ENCODE measurements around the gene PMIS2.

PMIS2 gene

DNA sequence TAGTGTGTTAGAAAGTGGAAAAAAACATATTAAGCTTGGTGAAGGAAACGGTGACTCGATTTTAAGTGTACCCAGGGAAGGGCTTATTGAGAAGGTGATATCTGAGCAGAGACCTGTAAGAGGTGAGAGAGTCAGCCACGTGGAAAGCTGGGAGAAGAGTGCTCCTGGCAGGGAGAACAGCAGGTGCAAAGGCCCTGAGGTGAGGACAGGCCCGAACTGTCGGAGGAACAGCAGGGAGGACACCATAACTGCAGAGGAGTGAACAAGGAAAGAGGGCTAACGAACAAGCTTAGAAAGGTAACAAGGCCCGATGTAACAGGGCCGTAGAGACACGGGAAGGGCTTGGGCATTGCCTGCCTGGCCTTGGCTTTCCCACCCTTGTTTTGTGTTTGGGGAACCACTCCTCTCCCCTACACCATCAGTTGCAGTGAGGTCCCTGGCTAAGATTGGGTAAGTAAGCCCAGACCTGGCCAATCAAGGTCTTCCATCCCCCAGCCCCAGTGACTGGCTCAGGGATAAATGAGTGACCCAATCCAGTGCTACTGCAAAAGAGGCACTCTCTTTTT, 29.9 kb upstream of the PMIS2 start:
- no peak for DNase-seq (ENCODE audit: low read depth, low spot score)

DNA sequence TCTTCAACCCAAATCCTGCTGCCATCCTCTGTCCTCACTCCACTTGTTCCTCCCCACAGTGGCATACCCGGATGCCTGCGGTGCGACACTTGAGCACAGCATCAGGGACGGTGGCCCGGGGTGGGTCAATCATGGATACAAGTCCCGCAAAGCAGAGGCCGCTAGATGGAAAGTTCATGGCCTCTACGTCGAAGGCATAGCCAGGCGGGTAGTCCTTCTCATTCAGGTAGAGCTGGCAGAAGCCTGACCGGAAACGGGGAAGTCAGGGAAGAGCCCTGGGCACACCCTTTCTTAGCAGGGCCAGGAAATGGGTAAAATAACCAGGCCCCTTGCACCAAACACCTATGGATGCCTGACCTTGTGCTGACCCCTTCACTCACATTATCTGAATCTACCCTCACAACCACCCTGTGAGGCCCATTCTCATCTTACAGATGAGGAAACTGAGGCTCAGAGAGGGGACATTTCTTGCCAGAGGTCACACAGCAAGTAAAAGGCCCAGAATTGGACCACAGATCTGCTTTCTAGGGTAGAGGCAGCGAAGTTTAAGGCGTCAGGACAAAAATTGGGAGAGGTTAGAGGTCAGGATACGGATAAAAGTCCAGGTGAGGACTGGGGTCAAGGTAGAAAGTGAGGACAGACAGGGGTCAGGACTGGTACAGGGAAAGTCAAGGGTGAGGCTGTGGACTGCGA, 29.0 kb upstream of the PMIS2 start:
- DNase-seq (ENCODE audit: low read depth, low spot score): no peak

DNA sequence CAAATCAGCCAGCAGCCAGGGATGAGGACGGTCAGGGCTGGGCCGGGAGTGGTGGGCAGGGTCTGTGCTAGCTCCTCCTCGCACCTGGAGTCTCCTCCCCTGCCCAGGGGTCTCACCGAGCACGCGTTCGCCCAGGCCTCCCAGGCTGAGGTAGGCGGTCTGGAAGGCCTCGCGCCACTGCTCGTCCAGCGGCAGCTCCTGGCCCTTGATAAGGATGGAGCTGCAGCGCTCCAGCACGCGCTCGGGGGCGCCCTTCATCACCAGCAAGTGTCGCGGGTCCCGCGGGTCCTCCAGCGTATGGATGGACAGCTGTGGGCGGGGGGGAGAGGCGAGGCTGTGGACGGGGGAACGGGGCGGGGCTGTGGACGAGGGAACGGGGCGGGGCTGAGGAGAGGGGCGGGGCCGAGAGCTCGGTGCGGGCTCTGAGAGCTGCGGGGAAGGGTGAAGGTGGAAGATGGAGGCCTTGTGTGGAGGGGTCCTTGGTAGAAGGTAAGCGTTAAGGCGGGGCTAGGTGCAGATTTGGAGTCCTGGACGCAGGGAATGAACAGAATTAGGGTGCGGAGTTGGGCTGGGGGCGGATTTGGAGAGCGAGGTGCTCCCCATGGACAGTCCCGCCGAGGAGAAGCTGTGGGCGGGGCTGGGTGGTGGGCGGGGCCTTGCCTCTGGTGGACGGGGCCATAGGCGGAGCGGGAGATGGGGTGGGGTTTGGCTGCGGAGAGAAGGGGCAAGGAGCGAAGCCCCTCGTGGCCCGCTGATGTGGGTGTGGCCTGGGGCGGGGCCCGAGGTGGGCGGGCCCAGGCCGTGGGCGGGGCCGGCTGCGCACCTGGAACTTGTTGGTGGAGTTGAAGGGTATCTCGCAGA, 28.2 kb upstream of the PMIS2 start:
- peak; percentile 78 for DNase-seq (ENCODE audit: low read depth, low spot score)

DNA sequence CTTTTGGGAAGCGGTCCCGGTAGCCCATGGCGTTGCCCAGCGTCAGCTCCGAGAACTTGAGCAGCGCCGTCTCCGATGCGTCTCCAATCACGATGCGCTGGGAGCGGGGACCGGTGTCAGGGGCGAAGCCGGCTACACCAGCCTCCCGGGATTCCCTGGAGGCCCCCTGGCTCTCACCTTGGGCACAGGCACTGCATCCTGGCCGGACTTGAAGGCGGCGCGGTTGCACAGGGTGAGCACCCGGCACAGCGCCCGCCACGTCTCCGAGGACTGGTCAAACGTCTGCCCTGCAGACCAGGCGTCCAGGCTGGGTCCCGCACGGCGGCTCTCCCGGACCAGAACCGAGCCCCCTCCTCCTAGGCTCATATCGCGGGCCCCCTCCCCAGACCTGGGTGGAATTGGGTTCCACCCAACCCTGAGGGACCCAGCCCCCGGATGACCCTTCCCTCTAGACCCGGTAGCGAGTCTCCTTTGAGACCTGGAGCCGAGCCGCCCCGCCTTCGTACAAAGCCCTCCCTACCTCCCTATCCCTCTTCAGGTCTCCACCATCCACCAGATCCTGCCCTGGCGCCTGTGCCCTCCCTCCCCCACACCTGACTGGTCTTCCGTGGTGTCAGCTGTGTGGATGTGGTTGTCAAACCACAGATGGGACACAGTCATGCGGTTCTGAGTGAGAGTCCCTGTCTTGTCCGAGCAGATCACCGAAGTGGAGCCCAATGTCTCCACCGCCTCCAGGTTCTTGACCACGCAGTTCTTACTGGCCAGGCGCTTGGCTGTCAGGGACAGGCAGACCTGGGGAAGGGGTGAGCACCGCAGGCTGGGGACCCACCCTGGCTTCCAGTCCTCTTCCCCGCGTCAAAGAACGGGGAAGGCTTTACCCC, 27.3 kb upstream of the PMIS2 start:
- no peak for DNase-seq (ENCODE audit: low read depth, low spot score)

DNA sequence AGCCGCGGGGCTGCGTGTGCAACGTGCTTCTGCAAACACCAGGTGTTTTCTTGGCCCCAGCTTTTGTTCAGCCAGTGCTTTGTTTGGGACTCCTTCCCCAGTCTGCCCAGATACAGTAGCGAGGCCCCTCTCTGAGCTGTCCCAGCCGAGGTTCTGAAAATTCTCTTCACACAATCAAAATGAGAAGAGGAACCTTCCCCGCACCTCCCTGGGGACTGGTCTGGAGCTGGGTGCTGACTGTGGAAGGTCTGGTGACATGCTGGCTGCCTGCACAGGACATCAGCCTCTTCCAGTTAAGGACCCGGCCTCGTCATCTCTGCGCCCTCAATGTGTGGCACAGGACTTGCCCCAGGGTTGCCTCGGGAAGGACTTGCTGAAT, 26.7 kb upstream of the PMIS2 start:
- DNase-seq (ENCODE audit: low read depth, low spot score): no peak

DNA sequence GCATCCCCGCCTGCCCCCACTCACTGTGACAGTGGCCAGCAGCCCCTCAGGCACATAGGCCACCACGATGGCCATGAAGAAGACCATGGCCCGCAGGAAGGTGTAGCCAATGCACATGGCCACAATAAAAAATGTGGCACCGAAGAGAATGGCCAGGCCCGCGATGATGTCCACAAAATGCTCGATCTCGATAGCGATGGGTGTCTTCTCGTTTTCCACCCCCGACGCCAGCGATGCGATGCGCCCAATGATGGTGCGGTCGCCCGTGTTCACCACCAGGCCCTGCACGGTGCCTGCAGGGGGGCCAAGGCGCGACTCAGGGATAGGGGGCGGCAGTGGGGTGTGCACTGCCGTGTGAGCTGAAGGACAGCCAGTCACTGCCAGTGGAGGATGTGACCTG, 26.2 kb upstream of the PMIS2 start:
- DNase-seq (ENCODE audit: low read depth, low spot score): no peak

DNA sequence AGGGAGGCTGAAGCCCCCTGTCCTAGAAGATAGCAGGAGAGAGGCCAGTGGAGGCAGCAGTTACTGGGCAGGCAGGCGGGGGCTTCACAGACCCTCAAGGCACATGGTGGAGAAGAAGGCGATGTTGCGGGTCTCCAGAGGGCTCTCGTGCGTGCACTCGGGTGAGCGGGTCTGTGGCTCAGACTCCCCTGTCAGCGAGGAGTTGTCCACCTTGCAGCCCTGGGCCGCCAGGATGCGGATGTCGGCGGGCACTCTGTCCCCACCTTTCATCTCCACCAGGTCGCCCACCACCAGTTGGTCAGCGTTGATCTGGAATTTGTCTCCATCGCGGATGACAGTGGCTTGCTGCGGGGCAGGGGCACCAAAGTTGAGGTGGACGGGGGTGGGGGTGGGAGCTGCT, 25.7 kb upstream of the PMIS2 start:
- no peak for DNase-seq (ENCODE audit: low read depth, low spot score)

DNA sequence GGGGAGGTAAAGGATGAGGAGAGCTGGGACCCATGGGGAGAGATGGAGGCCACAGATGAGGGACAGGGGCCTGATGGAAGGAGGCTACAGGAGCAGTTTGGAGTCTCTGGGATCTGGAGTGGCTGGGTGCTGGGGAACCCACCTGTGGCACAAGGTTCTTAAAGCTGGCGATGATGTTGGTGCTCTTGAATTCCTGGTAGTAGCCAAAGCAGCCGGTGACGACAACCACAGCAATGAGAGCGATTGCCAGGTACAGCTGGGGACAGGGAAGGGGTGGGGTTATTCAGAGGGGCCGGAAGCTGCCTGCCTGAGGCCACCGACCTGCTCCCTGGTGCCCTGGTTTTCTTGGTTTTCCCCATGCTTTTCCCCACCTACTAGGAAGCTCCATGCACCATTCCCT, 25.3 kb upstream of the PMIS2 start:
- no peak for DNase-seq (ENCODE audit: low read depth, low spot score)

DNA sequence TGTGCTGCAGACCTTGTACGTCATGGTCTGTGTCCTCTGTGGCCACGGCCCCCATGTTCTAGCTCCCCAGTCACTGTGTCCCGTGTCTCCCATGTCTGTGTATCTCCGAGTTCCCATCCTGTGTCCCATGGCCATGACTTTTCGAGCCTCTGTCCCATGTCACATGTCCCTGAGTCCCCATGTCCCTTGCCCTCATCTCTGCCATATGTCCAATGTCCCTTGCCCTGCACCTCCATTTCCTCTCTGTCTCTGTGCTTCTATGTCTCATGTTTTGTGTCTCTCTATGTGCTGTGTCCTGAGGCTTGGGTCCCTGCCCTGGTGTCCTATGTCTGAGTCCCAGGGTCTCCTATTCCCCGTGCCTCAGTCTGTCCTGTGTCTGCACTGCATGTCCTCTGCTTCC, 24.5 kb upstream of the PMIS2 start:
- DNase-seq (ENCODE audit: low read depth, low spot score): no peak

DNA sequence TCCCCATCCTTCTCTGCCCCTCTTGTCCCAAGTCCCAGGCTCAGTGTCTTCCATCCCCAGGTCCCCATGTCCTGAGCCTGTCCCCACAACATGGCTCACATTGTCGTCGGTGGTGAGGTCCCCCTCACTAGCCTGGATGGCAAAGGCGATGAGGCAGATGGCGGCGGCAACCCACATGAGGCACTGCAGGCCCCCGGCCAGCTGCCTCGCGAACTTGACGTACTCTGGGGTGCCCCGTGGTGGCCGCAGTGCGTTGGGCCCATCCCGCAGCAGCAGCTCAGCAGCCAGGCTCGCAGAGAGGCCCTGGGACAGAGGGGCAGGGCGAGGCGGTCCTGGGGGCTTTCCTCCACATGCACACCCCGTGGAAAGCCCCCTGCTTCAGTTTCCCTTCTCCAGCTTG, 23.6 kb upstream of the PMIS2 start:
- no peak for DNase-seq (ENCODE audit: low read depth, low spot score)

DNA sequence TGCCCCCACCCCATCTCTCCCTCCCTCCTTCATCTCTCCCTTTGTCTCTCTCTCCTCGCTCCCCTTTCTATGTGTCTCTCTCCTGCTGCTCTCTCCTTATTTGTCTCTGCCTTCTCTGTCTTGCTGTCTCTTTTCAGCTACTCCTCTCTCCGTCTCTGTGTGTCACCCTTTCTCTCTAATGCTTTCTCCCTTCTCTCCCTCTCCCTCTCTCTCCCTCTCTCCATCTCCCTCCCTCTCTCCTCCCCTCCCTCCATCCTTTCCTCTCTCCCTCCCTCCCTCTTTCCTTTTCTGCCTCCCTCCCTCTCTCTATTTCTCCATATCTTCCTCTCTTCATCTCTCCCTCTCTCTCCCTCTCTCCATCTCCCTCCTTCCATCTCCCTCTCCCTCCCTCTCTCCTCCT, 23.2 kb upstream of the PMIS2 start:
- DNase-seq (ENCODE audit: low read depth, low spot score): no peak

DNA sequence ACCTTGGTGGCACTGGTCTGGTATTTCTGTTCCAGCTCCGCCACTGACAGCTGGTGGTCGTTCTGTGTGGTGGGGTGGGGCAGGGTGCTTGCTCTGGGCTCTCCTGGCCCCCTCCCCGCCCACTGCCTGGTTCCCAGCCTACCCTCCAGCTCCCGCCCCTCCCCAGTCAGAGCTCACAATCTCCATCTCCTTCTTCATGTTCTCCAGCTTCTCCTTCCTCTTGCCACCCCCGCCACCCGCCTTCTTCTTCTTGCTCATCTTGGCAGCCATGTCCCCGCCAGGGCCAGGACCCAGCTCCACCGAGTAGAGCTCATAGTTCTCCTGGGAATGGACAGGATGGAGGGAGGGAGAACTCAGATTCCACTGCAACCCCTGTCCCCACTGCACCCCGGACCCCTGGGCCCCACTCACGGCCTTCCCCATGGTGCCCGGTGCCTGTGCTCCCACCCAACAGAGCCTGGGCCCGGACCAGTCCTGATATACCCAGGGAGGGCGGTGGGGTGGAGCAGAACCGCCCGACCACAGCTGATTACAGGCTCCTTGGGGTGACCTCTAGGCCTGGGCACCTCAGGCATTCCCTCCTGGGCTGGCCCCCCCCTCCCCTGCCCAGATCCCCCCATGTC, 22.7 kb upstream of the PMIS2 start, which contains the start of gene ATP4A:
Gene ATP4A (minus strand): TSS at position 452 of the 623 bp plus-strand sequence. CDS start 29 bp downstream, at position 423.
- DNase-seq (ENCODE audit: low read depth, low spot score): no peak

DNA sequence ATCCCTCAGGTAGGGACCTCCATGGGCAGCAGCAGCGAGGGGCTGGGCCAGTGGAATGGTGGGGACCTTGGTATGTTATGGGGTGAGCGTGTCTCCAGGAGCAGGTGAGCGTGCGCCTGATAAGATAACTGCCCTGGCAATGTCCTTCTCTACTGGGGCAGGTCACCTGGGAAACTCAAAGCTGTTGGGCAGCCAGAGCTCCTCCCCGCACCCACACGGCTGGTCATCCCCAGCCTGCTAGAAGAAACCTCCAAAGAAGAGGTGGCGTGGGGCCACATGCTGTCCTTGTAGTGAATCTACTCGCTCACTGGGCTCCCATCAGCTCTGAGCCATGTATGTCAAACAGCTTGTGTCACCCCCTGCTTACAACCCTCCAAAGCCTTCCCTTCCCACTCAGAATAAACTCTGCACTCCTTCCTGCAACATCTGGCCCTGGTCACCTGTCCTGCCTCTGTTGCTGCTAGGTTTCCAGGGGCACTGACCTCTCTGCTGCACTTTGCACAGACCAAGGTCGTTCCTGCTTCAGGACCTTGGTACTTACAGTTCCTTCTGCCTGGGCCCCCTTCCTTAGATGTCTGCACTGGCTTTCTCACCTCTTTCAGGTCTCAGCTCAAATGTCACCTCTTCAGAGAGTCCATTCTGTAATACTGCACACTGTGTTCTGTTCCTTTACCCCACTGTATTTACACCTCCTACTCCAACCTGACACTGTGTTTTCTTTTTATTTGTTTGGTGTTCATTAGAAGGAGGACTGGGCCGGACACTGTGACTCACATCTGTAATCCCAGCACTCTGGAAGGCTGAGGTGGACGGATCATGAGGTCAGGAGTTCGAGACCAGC, 20.7 kb upstream of the PMIS2 start:
- no peak for DNase-seq (ENCODE audit: low read depth, low spot score)

DNA sequence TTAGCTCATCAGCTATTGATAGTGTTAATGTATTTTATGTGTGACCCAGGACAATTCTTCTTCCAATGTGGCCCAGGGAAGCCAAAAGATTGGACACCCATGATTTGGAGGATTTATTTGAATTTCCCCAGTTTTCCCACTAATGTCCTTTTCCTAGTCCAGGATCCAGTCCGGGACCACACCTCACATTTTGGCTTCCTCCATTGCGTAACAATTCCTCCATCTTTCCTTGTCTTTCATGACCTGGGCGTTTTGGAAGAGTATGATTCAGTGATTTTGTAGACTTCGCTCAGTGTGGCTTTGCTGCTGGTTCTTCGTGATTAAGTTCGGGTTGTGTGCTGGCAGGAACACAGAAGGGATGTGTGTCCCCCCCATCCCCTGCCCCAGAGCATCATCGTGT, 19.2 kb upstream of the PMIS2 start:
- no peak for DNase-seq (ENCODE audit: low read depth, low spot score)

DNA sequence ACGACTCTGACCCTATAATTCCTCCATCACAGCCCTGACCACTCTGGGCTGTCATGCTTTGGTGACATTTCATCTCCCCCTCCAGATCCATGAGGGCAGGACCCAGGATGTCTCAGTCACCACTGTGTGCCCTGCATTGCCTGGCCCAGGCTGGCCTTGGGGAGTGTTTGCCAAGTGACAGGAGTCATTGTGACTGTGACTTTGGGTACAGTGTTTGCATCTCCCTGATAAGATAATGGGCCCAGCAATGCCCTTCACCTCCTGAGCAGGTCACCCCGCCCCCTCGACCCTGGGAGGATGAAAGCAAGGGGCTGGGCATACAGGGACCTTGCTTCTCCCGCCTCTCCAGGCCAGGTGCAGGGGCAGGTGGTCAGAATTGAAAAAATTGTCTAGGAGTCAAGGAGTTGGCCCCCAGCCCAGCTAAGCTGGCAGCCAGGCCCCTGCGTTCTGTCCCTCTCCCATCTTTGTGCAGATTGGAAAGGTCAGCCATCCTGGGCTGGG, 16.6 kb upstream of the PMIS2 start:
- no peak for DNase-seq (ENCODE audit: low read depth, low spot score)

DNA sequence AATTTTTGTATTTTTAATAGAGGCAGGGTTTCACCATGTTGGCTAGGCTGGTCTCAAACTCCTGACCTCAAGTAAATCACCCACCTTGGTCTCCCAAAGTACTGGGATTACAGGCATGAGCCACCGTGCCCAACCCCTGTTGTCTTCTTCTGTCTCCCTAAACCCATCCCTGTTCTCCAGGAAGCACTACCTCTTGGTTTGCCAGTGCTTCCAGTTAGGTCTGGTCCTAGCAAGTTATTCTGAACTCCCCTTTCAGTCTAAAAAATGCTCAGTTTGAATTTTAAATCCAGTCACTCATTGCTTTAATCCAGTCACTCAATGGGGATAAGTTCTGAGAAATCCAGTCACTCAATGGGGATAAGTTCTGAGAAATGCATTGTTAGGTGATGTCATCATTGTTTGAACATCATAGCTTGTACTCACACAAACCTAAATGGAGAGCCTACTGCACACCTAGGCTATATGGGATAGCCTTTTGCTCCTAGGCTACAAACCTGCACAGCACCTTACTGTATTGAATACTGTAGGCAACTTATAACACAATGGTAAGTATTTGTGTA, 14.5 kb upstream of the PMIS2 start:
- no peak for DNase-seq (ENCODE audit: low read depth, low spot score)

DNA sequence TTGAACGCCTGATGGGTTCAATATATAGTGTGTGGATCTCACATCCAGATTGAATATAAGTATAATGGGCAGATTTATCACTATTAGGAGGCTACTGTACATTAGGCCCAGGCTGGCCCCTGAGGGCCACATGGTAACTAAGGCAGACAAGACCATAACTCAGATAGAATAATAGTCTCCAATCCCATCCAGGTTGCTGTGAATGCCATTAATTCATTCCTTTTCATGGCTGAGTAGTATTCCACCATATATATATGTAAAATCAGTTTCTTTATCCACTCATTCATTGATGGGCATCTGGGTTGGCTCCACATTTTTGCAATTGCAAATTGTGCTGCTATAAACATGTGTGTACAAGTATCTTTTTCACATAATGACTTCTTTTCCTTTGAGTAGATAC, 8.1 kb upstream of the PMIS2 start:
- no peak for DNase-seq (ENCODE audit: low read depth, low spot score)

DNA sequence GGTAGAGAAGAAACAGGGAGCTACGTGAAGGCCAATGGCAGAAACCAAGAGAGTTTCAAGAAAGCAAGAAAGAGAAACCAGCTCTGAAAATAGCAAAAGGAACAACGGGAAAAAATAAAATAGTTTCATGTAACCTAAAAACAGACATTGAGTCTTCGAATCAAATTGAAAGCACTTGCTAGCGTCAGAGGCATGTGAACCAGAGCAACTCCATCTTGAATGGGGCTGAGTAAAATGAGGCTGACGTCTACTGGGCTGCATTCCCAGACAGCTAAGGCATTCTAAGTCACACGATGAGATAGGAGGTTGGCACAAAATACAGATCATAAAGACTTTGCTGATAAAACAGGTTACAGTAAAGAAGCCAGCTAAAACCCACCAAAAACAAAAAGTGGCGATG, 7.3 kb upstream of the PMIS2 start:
- no peak for DNase-seq (ENCODE audit: low read depth, low spot score)

DNA sequence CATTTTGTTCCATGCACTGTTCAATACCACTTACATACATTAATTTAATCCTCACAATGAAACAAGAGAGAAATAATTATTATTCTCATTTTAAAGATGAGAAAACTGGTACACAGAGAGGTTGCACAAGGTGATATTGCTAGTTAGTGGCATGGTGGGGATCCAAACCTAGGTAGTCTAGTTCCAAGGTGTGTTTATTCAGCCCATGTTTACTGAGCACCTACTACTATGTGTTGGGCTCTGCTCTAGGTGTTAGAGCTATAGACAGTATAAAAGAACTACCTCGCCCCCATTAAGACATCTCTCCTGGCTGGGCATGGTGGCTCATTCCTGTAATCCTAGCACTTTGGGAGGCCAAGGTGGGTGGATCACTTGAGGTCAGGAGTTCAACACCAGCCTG, 3.2 kb upstream of the PMIS2 start:
- DNase-seq (ENCODE audit: low read depth, low spot score): no peak

DNA sequence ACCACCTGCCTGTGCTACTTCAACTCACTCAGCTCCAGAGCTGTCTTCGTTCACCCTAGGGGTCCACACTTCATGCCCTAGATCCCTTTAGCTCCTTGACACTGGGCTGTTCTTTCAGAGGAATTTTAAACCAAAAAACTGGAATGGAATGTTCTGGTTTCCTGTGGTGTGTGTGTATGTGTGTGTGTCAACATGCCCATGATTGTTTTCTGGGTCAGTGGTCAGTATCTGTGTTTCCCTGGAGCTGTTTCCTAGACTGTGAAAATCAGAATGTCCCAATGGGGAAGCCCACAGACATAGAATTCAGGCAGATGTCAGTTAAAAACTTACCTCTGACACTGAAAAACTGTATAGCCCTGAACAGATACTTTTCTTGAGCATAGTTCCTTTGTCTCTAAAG, 1.3 kb downstream of the PMIS2 start:
- peak; percentile 13 for DNase-seq (ENCODE audit: low read depth, low spot score)
